Measurements from ENCODE around the gene MSL2. TPM values are rescaled to one million over a fixed set of nuclear protein-coding genes. Genes with fewer than 3 reads are reported as not detected.
A peak's percentile ranks its signal among the peaks of the same experiment; 100 is the strongest.
"Not testable (repeated sequence)": the region's sequence is repeated elsewhere in the genome, so short reads cannot be mapped to it uniquely, and the experiment has no call there.

The MSL2 gene
- total RNA-seq, 2 experiments from 2014 or later = 27.1 to 55.6 TPM

DNA sequence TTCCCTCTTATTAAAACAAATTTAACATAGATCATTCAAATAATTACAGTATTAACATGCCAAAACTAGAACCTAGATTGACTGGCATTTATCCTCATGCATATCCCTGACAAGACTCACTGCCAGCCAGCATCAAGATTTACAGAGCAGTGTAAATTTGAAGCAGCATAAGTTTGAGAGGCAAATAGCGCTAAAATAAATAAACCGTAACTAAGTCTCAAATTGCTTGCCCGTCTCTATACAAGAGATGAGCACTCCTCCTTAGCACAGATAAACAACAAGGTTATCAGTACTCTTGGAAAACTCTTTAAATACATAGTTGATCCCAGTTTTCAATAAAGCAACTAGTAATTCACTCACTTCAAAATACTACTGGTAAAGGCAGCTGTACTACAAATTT lies 29.6 kb downstream of the MSL2 start:
- intact Hi-C loops (cut with micrococcal nuclease; ENCODE audit: unreplicated experiment) = no loop called here
- Histone ChIP-seq H4K20me1 (ENCODE audit: insufficient read depth, low read length) (peaks cover 23% of the 10 kb centered on the region), H3K4me3 (ENCODE audit: low read depth, low read length, poor library complexity, severe bottlenecking) (no peak overlapping the region), H3K4me1 (ENCODE audit: insufficient read depth, low read length, poor library complexity, severe bottlenecking) (peaks cover 6% of the 10 kb centered on the region), H3K27ac (ENCODE audit: low read depth, low read length, poor library complexity, severe bottlenecking) (no peak overlapping the region), H3K9me2 (ENCODE audit: insufficient read depth, low read length) (no peaks in the 10 kb centered on the region), H2AFZ (ENCODE audit: low read length) (no peak overlapping the region), H3K4me2 (ENCODE audit: low read length) (no peak overlapping the region), H3K9me3 (ENCODE audit: low read length) (peaks cover 16% of the 10 kb centered on the region; the same call in 1 of the 2 replicates), H3K79me2 (ENCODE audit: insufficient read depth, low read depth, low read length) (peaks cover 100% of the 10 kb centered on the region), H3K36me3 (ENCODE audit: insufficient read depth, low read length) (peaks cover 40% of the 10 kb centered on the region)
- ChIA-PET POLR2A (interaction anchor here (0.7 kb wide), 1 partner anchor 171 kb away, joined by 3 read pairs; no protein-coding TSS in a partner anchor), CTCF (ENCODE audit: unreplicated experiment) (no interaction called here)
- DNase-seq (ENCODE audit: low spot score) = no peak
- TSS peak; percentile 11 for BruUV-seq (replicated peaks)
- TF ChIP-seq EZH2phosphoT487 (IDR thresholded peaks at IDR 0.05; ENCODE audit: borderline replicate concordance, low read depth, low read length) = no peak
- TF ChIP-seq, protein P1, sequence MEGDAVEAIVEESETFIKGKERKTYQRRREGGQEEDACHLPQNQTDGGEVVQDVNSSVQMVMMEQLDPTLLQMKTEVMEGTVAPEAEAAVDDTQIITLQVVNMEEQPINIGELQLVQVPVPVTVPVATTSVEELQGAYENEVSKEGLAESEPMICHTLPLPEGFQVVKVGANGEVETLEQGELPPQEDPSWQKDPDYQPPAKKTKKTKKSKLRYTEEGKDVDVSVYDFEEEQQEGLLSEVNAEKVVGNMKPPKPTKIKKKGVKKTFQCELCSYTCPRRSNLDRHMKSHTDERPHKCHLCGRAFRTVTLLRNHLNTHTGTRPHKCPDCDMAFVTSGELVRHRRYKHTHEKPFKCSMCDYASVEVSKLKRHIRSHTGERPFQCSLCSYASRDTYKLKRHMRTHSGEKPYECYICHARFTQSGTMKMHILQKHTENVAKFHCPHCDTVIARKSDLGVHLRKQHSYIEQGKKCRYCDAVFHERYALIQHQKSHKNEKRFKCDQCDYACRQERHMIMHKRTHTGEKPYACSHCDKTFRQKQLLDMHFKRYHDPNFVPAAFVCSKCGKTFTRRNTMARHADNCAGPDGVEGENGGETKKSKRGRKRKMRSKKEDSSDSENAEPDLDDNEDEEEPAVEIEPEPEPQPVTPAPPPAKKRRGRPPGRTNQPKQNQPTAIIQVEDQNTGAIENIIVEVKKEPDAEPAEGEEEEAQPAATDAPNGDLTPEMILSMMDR (conservative IDR thresholded peaks at IDR 0.05; ENCODE audit: low read length) = no peak

DNA sequence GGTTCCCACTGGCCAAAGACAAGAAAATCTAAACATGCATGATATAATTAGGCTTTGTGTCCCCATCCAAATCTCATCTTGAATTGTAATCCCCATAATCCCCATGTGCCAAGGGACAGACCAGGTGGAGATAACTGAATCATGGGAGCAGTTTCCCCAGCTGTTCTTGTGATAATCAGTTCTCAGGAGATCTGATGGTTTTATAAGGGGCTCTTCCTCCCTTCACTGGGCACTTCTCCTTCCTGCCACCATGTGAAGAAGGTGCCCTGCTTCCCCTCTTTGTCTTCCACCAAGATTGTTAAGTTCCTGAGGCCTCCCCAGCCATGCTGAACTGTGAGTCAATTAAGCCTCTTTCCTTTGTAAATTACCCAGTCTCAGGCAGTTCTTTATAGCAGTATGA lies 32.5 kb downstream of the MSL2 start:
- CTCF ChIA-PET (ENCODE audit: unreplicated experiment); DNase-seq (ENCODE audit: low spot score); BruUV-seq (replicated peaks); intact Hi-C loops (cut with micrococcal nuclease; ENCODE audit: unreplicated experiment); H3K4me3 ChIP-seq (ENCODE audit: low read depth, low read length, poor library complexity, severe bottlenecking); H3K4me2 ChIP-seq (ENCODE audit: low read length); H2AFZ ChIP-seq (ENCODE audit: low read length); H3K4me1 ChIP-seq (ENCODE audit: insufficient read depth, low read length, poor library complexity, severe bottlenecking); H3K27ac ChIP-seq (ENCODE audit: low read depth, low read length, poor library complexity, severe bottlenecking); H3K9me2 ChIP-seq (ENCODE audit: insufficient read depth, low read length): not testable (repeated sequence)
- Histone ChIP-seq H3K79me2 (ENCODE audit: insufficient read depth, low read depth, low read length) (peaks cover 99% of the 10 kb centered on the region), H3K9me3 (ENCODE audit: low read length) (peaks cover 25% of the 10 kb centered on the region; the same call in 1 of the 2 replicates), H3K36me3 (ENCODE audit: insufficient read depth, low read length) (peaks cover 41% of the 10 kb centered on the region), H4K20me1 (ENCODE audit: insufficient read depth, low read length) (peaks cover 18% of the 10 kb centered on the region)
- POLR2A ChIA-PET = interaction anchor here (1.1 kb wide), 2 partner anchors 24 to 33 kb away, joined by 4 to 6 read pairs; no protein-coding TSS in a partner anchor

DNA sequence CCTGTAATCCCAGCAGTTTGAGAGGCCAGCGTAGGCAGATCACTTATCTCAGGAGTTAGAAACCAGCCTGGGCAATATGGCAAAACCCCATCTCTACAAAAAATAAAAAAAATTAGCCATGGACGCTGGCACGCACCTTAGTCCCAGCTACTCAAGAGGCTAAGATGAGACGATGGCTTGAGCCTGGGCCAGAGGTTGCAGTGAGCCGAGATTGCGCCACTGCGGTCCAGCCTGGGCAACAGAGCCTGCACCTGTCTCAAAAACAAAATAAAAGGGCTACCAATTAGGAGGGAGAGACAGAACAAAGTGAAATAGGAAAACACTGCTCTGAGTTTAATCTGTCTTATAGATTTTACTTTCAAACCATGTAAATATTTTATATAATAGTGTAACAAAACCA lies 33.8 kb downstream of the MSL2 start:
- Histone ChIP-seq H3K9me3 (ENCODE audit: low read length) (peaks cover 25% of the 10 kb centered on the region; the same call in 1 of the 2 replicates), H3K27ac (ENCODE audit: low read depth, low read length, poor library complexity, severe bottlenecking) (no peak overlapping the region), H3K4me2 (ENCODE audit: low read length) (no peak overlapping the region), H3K36me3 (ENCODE audit: insufficient read depth, low read length) (peaks cover 45% of the 10 kb centered on the region), H3K9me2 (ENCODE audit: insufficient read depth, low read length) (no peaks in the 10 kb centered on the region), H3K4me1 (ENCODE audit: insufficient read depth, low read length, poor library complexity, severe bottlenecking) (no peaks in the 10 kb centered on the region), H4K20me1 (ENCODE audit: insufficient read depth, low read length) (peaks cover 24% of the 10 kb centered on the region), H3K4me3 (ENCODE audit: low read depth, low read length, poor library complexity, severe bottlenecking) (no peak overlapping the region), H3K79me2 (ENCODE audit: insufficient read depth, low read depth, low read length) (peaks cover 99% of the 10 kb centered on the region), H2AFZ (ENCODE audit: low read length) (no peak overlapping the region)
- ChIA-PET CTCF (ENCODE audit: unreplicated experiment) (no interaction called here), POLR2A (no interaction called here)
- BruUV-seq (replicated peaks) = no TSS peak
- intact Hi-C loops (cut with micrococcal nuclease; ENCODE audit: unreplicated experiment) = no loop called here
- TF ChIP-seq EZH2phosphoT487 (IDR thresholded peaks at IDR 0.05; ENCODE audit: borderline replicate concordance, low read depth, low read length) = no peak
- TF ChIP-seq, protein P1 (conservative IDR thresholded peaks at IDR 0.05; ENCODE audit: low read length) = no peak
- no peak for DNase-seq (ENCODE audit: low spot score)

Data from OCI-LY7 (cell line).